GM18505 (cell line): ENCODE results near the gene PTPRN2.

Source experiments
- ATAC-seq: cut with Tn5 transposase; IDR thresholded peaks from one replicate; pipeline ENCODE4 v1.9.1; 2021; ENCODE audit not compliant: unreplicated experiment
- POLR2A ChIP-seq: IDR thresholded peaks from 4 replicates; pipeline ENCODE4 v1.6.1; 2011; ENCODE audit warnings: borderline replicate concordance; ENCODE audit not compliant: insufficient read depth, insufficient read length; ENCODE audit errors: extremely low read depth

PTPRN2 gene

GRCh38 chr7:157516911-157517781 is 1070.5 kb downstream of the PTPRN2 start:
- TF ChIP-seq POLR2A, result no peak
- ATAC-seq, result no peak

DNA sequence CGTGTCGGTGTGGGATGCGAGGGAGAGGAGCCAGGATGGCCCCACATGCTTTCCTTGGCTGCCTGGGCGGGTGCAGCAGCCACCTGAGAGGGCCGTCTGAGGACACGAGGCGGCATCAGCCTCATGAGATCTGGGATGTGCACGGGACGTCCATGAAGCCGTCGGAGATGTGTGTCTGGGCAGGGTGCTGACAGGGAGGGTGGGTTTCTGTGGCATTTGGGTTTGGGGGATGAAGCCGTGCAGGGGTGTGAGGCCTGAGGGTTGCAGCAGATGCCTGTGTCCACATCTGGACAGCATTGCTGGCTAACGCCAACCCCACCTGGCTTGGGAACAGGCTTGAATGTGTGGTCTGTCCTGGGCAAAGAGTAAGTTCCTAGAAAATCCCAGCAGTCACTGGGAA is 1071.3 kb downstream of the PTPRN2 start:
- ATAC-seq, result no peak
- no peak for TF ChIP-seq POLR2A

- no peak for TF ChIP-seq POLR2A
- ATAC-seq, result no peak
Observed at GRCh38 chr7:157515342-157516041, 1072.1 kb downstream of the PTPRN2 start.

GRCh38 chr7:157514746-157515145 is 1072.9 kb downstream of the PTPRN2 start:
- no peak for TF ChIP-seq POLR2A
- no peak for ATAC-seq

GRCh38 chr7:157514306-157514705 is 1073.3 kb downstream of the PTPRN2 start:
- no peak for TF ChIP-seq POLR2A
- no peak for ATAC-seq

DNA sequence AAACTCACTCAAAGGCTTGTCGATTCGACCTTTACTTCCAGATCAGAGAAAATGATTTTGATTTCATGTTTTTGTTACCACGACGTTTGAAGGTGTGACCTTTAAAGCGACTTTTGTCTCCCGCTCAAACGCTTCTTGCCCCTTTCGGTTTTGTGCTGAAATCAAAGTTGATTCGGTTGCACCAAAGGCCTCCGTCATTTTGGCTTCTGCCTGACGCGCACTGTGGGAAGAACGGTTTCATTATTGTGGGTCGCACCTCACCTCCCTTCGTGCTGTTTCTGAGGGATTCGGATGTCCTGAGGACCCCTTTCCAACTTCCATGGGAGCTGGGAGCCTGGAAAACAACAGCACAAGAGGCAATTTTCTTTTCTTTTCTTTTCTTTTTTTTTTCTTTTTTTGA is 1073.9 kb downstream of the PTPRN2 start:
- no peak for ATAC-seq
- no peak for TF ChIP-seq POLR2A

DNA sequence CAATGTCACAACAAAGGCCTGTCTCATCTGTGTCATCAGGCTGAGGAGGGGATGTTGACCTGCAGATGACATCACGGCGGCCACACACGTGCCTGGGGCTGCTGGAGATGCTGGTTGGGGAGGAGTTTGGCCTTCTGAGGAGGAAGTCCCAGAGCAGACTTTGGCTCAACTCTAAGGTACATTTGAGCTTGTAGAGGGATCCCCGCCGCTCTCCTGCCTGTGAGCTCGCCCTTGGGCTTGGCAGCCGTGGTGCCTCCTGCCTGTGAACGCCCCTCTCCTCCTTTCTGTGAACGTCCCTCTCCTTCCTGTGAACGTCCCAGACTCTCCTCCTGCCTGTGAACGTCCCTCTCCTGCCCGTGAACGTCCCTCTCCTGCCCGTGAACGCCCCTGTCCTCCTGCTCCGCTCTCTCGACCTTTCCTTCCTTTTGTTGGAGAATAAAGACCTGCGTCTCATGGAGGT is 1074.4 kb downstream of the PTPRN2 start:
- no peak for ATAC-seq
- no peak for TF ChIP-seq POLR2A

DNA sequence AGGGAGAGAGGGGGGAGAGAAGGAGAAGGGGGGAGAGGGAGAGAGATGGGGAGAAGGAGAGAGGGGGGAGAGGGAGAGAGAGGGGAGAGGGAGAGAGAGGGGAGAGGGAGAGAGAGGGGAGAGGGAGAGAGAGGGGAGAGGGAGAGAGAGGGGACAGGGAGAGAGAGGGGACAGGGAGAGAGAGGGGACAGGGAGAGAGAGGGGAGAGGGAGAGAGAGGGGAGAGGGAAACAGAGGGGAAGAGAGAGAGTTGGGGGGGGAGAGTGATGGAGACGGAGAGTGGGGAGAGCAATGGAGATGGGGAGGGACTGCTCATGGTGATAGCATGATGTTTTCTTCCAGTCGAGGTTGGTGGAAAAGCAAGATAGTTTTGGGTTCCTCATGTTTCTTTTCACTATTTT is 1078.4 kb downstream of the PTPRN2 start:
- no peak for ATAC-seq
- no peak for TF ChIP-seq POLR2A

DNA sequence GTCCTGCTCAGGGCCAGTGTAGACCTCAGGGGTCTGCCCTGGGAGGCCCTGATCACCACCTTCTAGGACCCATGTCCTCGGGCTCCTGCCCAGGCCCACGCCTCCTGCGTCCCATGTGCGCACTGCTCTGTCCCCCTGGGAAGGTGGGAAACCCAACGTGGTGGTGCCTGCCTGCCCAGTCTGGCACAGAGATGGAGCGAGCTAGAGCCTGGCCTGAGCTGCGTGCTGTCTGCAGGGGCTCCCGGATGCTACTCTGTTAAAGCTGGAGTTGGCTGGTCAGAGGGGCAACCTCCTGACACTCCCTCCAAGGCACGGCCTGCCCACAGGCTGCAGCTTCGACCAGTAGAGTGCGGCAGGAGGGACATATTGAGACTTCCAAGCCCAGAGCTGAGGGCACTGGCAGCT is 1079.1 kb downstream of the PTPRN2 start:
- ATAC-seq, result no peak
- TF ChIP-seq POLR2A, result no peak

DNA sequence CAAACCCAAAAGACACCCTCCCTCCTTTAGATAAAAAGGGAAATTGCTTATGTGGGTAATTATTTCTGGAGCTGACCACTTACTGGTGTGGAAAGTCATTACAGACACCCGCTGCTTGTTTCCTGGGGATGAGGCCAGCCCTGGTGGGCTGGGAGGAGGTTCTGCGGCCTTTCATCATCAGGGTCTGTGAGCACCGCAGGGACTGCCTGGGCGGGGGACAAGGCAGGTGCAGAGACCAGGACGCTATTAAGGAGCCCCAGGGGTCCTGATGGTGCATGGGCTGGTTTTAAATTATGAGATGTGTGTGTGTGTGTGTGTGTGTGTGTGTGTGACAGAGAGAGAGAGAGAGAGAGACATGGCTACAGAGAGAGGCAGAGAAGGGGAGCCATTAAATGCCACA is 1079.6 kb downstream of the PTPRN2 start:
- ATAC-seq, result no peak
- TF ChIP-seq POLR2A, result no peak

DNA sequence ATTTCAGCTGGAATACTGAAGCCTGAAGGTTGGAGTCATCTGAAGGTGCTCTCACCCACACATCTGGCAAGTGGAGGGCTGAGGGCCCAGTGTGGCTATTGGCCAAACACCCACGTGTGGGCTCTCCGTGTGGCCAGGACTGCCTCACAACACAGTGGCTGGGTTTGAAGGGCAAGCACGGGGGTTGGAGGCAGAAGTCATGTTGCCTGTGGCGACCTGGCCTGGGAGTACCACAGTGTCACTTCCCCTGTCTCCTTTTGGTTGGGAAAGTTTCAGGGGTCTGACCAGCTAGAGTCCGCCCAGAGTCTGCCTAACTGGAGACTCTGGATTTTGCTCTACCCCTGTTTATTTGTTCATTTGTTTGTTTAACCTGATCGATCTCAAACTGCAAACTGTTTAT is 1081.4 kb downstream of the PTPRN2 start:
- TF ChIP-seq POLR2A, result no peak
- no peak for ATAC-seq

DNA sequence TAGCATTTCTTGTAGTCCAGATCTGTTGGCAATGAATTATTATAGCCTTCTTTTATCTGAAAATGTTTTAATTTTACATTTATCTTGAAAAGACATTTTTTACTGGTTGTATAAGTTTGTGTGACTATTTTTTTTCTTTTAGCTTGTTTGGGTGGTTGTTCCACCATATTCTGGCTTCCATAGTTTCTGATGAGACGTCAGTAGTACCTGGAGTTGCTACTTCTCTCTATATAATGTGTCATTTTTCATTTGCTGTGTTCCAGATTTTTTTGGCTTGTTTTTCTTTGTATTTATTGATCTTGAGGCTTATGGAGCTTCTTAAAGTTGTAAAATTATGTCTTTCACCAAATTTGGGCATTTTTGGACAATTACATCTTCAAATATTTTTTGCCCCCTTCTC is 1082.0 kb downstream of the PTPRN2 start:
- no peak for TF ChIP-seq POLR2A
- ATAC-seq, result no peak

DNA sequence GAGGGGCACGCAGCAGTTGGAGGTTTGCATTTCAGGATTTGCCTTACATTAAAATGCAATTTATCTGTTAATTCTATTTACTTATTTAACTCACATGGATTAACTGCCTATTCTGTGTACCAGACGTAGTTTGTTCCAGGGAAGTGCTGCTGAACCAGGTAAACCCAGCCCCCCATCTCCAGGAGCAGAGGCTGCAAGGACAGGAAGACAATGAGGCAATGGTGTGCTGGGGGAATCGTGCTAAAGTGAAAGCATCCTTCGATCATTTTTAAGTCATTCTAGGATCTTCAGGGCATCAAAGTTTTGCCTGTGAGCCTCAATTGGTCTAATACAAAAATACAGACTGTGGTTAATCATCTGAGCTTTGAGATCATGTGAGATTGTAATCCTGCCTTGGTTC is 1084.4 kb downstream of the PTPRN2 start:
- no peak for ATAC-seq
- no peak for TF ChIP-seq POLR2A

DNA sequence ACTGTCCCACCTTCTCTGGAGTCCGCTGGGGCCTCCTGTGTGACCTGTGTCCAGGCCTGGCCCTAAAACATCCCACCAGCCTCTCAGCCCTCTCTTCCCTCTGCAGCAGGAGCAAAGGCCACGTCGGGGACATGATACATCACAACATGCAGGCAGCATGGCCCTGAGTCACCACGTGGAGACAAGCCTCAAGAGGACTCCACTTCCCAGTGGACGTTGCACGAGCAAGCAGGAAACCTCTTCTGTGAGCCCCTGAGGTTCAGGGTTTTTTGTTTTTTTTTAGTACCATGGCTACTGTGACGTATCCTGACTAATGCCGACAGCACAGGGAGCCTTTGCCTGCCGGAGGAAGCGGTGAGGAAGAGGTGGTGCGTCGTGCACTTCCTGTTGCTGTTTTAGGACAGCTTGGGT is 1084.9 kb downstream of the PTPRN2 start:
- ATAC-seq, result no peak
- TF ChIP-seq POLR2A, result no peak
